ENCODE measurements around the gene ZNF451.

Gene ZNF451

DNA sequence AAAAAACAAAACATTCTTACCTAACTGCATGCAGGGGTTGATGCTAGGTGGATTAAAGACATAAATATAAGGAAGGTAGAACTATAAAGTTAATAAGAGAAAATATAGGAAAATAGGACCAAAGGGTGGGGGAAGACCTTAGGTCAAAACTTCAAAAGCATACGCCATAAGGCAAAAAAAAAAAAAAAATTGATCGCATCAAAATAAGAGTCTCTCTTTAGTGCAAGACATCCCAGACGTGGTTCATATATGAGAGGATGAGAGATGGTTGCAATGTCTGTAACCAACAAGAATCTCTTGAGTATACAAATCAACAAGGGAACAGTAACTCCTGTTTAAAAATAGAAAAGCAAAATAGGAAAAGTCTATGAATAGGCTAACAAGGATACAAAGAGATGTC is 90.6 kb downstream of the ZNF451 start:
- TF ChIP-seq, protein P1, sequence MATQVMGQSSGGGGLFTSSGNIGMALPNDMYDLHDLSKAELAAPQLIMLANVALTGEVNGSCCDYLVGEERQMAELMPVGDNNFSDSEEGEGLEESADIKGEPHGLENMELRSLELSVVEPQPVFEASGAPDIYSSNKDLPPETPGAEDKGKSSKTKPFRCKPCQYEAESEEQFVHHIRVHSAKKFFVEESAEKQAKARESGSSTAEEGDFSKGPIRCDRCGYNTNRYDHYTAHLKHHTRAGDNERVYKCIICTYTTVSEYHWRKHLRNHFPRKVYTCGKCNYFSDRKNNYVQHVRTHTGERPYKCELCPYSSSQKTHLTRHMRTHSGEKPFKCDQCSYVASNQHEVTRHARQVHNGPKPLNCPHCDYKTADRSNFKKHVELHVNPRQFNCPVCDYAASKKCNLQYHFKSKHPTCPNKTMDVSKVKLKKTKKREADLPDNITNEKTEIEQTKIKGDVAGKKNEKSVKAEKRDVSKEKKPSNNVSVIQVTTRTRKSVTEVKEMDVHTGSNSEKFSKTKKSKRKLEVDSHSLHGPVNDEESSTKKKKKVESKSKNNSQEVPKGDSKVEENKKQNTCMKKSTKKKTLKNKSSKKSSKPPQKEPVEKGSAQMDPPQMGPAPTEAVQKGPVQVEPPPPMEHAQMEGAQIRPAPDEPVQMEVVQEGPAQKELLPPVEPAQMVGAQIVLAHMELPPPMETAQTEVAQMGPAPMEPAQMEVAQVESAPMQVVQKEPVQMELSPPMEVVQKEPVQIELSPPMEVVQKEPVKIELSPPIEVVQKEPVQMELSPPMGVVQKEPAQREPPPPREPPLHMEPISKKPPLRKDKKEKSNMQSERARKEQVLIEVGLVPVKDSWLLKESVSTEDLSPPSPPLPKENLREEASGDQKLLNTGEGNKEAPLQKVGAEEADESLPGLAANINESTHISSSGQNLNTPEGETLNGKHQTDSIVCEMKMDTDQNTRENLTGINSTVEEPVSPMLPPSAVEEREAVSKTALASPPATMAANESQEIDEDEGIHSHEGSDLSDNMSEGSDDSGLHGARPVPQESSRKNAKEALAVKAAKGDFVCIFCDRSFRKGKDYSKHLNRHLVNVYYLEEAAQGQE (IDR thresholded peaks at IDR 0.05; ENCODE audit: insufficient read depth in 1 of 2, low read depth in 2 of 2, low read length in 2 of 2) = no peak
- TF ChIP-seq POLR2AphosphoS5 (IDR thresholded peaks at IDR 0.05; ENCODE audit: low read depth, low read length) (no peak), SIN3A (IDR thresholded peaks at IDR 0.05; ENCODE audit: borderline replicate concordance, insufficient read depth, low read length) (no peak), TAF1 (IDR thresholded peaks at IDR 0.05; ENCODE audit: borderline replicate concordance, insufficient read depth, low read length) (no peak), FOXP2 (optimal IDR thresholded peaks at IDR 0.05; ENCODE audit: borderline replicate concordance, extremely low read depth, extremely low read length, insufficient read depth) (no peak)

DNA sequence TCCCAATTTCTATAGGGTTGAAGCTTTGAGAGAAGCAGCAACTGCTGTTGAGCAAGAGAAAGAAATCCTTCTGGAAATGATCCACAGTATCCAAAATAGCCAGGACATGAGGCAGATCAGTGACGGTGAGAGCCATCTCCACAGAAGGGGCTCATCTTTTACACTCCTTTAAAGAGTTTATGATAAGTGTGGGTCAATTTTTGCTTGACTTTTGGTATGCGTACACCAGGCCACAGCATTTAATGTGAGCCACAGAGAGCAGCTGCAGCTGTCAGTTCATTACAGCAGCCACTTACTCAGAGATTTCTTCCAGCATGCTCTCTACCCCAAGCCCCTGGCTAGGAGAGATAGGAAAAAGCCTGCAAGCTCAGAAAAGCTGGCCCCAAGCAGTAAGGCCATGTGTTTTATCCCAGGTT is 92.0 kb downstream of the ZNF451 start:
- no peak for TF ChIP-seq POLR2AphosphoS5 (IDR thresholded peaks at IDR 0.05; ENCODE audit: low read depth, low read length)
- TF ChIP-seq FOXP2 (optimal IDR thresholded peaks at IDR 0.05; ENCODE audit: borderline replicate concordance, extremely low read depth, extremely low read length, insufficient read depth) = no peak
- no peak for TF ChIP-seq SIN3A (IDR thresholded peaks at IDR 0.05; ENCODE audit: borderline replicate concordance, insufficient read depth, low read length)
- no peak for TF ChIP-seq TAF1 (IDR thresholded peaks at IDR 0.05; ENCODE audit: borderline replicate concordance, insufficient read depth, low read length)
- TF ChIP-seq, protein P1 (IDR thresholded peaks at IDR 0.05; ENCODE audit: insufficient read depth in 1 of 2, low read depth in 2 of 2, low read length in 2 of 2) = no peak

DNA sequence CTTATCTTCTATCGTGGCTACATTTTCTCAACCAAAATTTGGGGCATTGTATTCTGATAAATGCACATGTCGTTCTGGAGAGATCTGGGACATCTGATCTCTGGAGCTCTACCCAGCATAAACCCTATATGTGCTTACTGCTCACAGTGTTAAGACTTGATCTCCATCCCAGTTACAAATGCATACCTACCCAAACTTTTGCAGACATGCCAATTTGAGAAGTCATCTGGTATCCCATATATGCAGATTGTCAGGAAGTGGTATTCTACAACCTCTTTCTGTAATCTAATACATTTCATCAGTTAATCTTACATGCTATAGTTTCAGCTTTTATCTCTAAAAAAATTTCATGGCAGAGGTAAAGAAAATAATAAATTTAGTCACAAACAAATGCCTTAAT is 93.3 kb downstream of the ZNF451 start:
- TF ChIP-seq TAF1 (IDR thresholded peaks at IDR 0.05; ENCODE audit: borderline replicate concordance, insufficient read depth, low read length) = no peak
- TF ChIP-seq POLR2AphosphoS5 (IDR thresholded peaks at IDR 0.05; ENCODE audit: low read depth, low read length) = no peak
- TF ChIP-seq SIN3A (IDR thresholded peaks at IDR 0.05; ENCODE audit: borderline replicate concordance, insufficient read depth, low read length) = no peak
- no peak for TF ChIP-seq FOXP2 (optimal IDR thresholded peaks at IDR 0.05; ENCODE audit: borderline replicate concordance, extremely low read depth, extremely low read length, insufficient read depth)
- TF ChIP-seq, protein P1 (IDR thresholded peaks at IDR 0.05; ENCODE audit: insufficient read depth in 1 of 2, low read depth in 2 of 2, low read length in 2 of 2) = no peak

DNA sequence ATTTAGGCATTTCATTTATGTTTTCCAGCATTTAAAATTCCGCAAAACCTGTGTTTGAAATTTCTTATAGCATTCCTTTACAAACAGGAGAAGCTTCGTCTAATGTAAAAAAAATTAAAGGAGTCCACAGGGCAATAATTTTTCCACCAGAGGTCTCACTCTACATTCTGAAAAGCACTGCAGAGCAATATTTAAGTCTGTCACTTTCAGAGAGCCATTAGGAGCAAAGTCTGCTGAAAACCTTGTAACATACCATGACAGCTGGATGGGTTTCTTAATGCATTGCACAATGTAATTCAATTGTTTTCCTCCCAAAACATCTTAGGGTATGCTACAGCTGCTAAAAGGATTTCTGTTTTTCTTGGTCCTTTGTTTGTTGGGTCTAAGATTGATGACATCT is 100.2 kb downstream of the ZNF451 start:
- TF ChIP-seq, protein P1 (IDR thresholded peaks at IDR 0.05; ENCODE audit: insufficient read depth in 1 of 2, low read depth in 2 of 2, low read length in 2 of 2) = no peak
- TF ChIP-seq SIN3A (IDR thresholded peaks at IDR 0.05; ENCODE audit: borderline replicate concordance, insufficient read depth, low read length) = no peak
- TF ChIP-seq TAF1 (IDR thresholded peaks at IDR 0.05; ENCODE audit: borderline replicate concordance, insufficient read depth, low read length) = no peak
- TF ChIP-seq POLR2AphosphoS5 (IDR thresholded peaks at IDR 0.05; ENCODE audit: low read depth, low read length) = no peak
- TF ChIP-seq FOXP2 (optimal IDR thresholded peaks at IDR 0.05; ENCODE audit: borderline replicate concordance, extremely low read depth, extremely low read length, insufficient read depth) = no peak

DNA sequence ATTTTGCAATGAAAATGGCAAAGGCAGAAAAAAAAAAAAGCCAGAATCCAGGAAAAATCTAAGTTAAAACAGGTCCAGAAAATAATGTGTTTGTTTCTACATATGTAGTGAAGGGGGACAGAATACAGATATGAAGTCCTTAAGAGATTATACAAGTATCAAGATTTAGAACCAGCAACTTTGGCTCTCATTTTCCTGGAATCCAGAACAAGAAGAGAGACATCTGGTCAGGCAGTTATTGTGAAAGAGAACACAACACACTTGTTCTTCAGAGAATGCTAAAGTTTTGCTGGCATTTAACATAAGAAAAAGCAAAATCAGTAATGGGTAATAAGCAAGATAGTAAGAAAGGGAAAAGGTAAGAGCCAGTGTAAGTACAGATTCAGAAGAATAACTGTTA is 103.2 kb downstream of the ZNF451 start:
- TF ChIP-seq SIN3A (IDR thresholded peaks at IDR 0.05; ENCODE audit: borderline replicate concordance, insufficient read depth, low read length) (no peak), TAF1 (IDR thresholded peaks at IDR 0.05; ENCODE audit: borderline replicate concordance, insufficient read depth, low read length) (no peak), FOXP2 (optimal IDR thresholded peaks at IDR 0.05; ENCODE audit: borderline replicate concordance, extremely low read depth, extremely low read length, insufficient read depth) (no peak), POLR2AphosphoS5 (IDR thresholded peaks at IDR 0.05; ENCODE audit: low read depth, low read length) (no peak)
- TF ChIP-seq, protein P1 (IDR thresholded peaks at IDR 0.05; ENCODE audit: insufficient read depth in 1 of 2, low read depth in 2 of 2, low read length in 2 of 2) = no peak

Data from PFSK-1 (cell line).